H1 (cell line): ENCODE data around the gene SEPTIN1. TPM values are rescaled to one million over a fixed set of nuclear protein-coding genes. Genes with fewer than 3 reads are reported as not detected.
A peak's percentile ranks its signal among the peaks of the same experiment; 100 is the strongest.

ENCODE experiments used
- CTCF ChIA-PET: fragments of 300-600 bp; sonication (Branson Sonifier 250); formaldehyde crosslinking; loops from one replicate; lab custom pipeline; 2021; ENCODE audit not compliant: partially characterized antibody; lab: Charles Lee
- POLR2A ChIA-PET: fragments of 300-600 bp; sonication (Branson Sonifier 250); formaldehyde crosslinking; loops from one replicate; lab custom pipeline; 2021; ENCODE audit warnings: inconsistent platforms; ENCODE audit not compliant: partially characterized antibody; lab: Charles Lee
- DNase-seq, 2 experiments: peaks; one replicate each; pipeline versions ENCODE4 v3.0.0 to v3.0.0-alpha.2; 2010 to 2022; ENCODE audit warnings: low spot score in 2 of 2, low read depth in 1 of 2, mixed read lengths in 1 of 2
- FAIRE-seq: peaks from 2 replicates; lab custom pipeline; 2011; peaks lifted over from hg19 to GRCh38; lab: Jason Lieb, UNC
- H2AFZ ChIP-seq: 2 replicates; pipeline ENCODE4 v1.8.1; 2012; ENCODE audit warnings: low read length, inconsistent platforms
- H2AK5ac ChIP-seq: 2 replicates; pipeline ENCODE4 v1.6.1; 2013; ENCODE audit warnings: low read depth, low read length
- H2BK120ac ChIP-seq: replicated peaks from 2 replicates; pipeline ENCODE3; 2013; ENCODE audit warnings: low read depth, low read length, inconsistent platforms
- H2BK12ac ChIP-seq: 2 replicates; pipeline ENCODE4 v1.6.1; 2013; ENCODE audit warnings: low read depth, low read length
- H2BK15ac ChIP-seq: 2 replicates; pipeline ENCODE4 v1.6.1; 2013; ENCODE audit warnings: low read length
- H2BK20ac ChIP-seq: 2 replicates; pipeline ENCODE4 v1.6.1; 2013; ENCODE audit warnings: low read length
- H2BK5ac ChIP-seq: 2 replicates; pipeline ENCODE4 v1.6.1; 2013; ENCODE audit warnings: low read depth, low read length
- H3K14ac ChIP-seq: 2 replicates; pipeline ENCODE4 v1.6.1; 2013; ENCODE audit warnings: inconsistent platforms; ENCODE audit not compliant: insufficient read length
- H3K18ac ChIP-seq: 2 replicates; pipeline ENCODE4 v1.6.1; 2013; ENCODE audit warnings: low read length; ENCODE audit errors: extremely low read depth
- H3K23ac ChIP-seq: 2 replicates; pipeline ENCODE4 v1.6.1; 2013; ENCODE audit warnings: inconsistent platforms; ENCODE audit not compliant: insufficient read length
- H3K23me2 ChIP-seq: 2 replicates; pipeline ENCODE4 v1.6.1; 2013; ENCODE audit warnings: low read depth, low read length
- H3K27ac ChIP-seq: 2 replicates; pipeline ENCODE4 v1.6.1; 2011; ENCODE audit warnings: low read depth, low read length, inconsistent platforms
- H3K27me3 ChIP-seq, 4 experiments: replicated peaks in 1 of 4; 1 replicate in 1 of 4; 2 replicates in 3 of 4; pipeline versions ENCODE4 v1.6.1 to v1.8.1; 2011 to 2013; ENCODE audit warnings: low read length in 3 of 4, mild to moderate bottlenecking in 3 of 4, inconsistent platforms in 2 of 4, mixed read lengths in 2 of 4, moderate library complexity in 1 of 4; ENCODE audit not compliant: control insufficient read depth in 3 of 4, insufficient read depth in 3 of 4; ENCODE audit errors: extremely low read depth in 1 of 4
- H3K36me3 ChIP-seq, 4 experiments: 2 replicates each; pipeline versions ENCODE4 v1.6.1 to v1.8.1; 2011 to 2013; ENCODE audit warnings: mild to moderate bottlenecking in 4 of 4, low read length in 3 of 4, moderate library complexity in 2 of 4, control low read depth in 1 of 4, inconsistent platforms in 1 of 4; ENCODE audit not compliant: insufficient read depth in 4 of 4, control insufficient read depth in 2 of 4
- H3K4ac ChIP-seq: replicated peaks from 2 replicates; pipeline ENCODE3; 2013; ENCODE audit warnings: low read length, low read depth, mixed read lengths, inconsistent platforms; ENCODE audit not compliant: insufficient read length
- H3K4me1 ChIP-seq, 4 experiments: replicated peaks in 1 of 4; 1 replicate in 1 of 4; 2 replicates in 3 of 4; pipeline versions ENCODE4 v1.6.1 to v1.8.1; 2011 to 2013; ENCODE audit warnings: low read length in 3 of 4, inconsistent platforms in 2 of 4, mixed read lengths in 1 of 4; ENCODE audit not compliant: insufficient read depth in 4 of 4, control insufficient read depth in 3 of 4
- H3K4me2 ChIP-seq, 2 experiments: 2 replicates each; pipeline versions ENCODE4 v1.6.1 to v1.8.1; 2011 to 2013; ENCODE audit warnings: low read depth in 2 of 2, low read length in 2 of 2, control low read depth in 1 of 2, inconsistent platforms in 1 of 2, mild to moderate bottlenecking in 1 of 2; ENCODE audit not compliant: insufficient read depth in 1 of 2
- H3K4me3 ChIP-seq, 4 experiments: fragments of 200-600, 300-600 bp in 1 of 4; sonication (generic), shearing (Covaris generic), sonication (Bioruptor Twin) in 1 of 4; 2 replicates each; pipeline versions ENCODE4 v1.5.1 to v1.8.1; 2011 to 2016; ENCODE audit warnings: low read length in 4 of 4, low read depth in 3 of 4, control low read depth in 2 of 4, inconsistent platforms in 2 of 4, mild to moderate bottlenecking in 2 of 4, mixed read lengths in 1 of 4, moderate library complexity in 1 of 4; ENCODE audit not compliant: insufficient read depth in 2 of 4; ENCODE audit errors: extremely low read depth in 1 of 4
- H3K56ac ChIP-seq: replicated peaks from 2 replicates; pipeline ENCODE3; 2013; ENCODE audit warnings: low read depth, mild to moderate bottlenecking, mixed read lengths, low read length, inconsistent platforms; ENCODE audit not compliant: insufficient read length
- H3K79me1 ChIP-seq: 2 replicates; pipeline ENCODE4 v1.6.1; 2013; ENCODE audit warnings: low read depth, low read length, control low read depth
- H3K79me2 ChIP-seq, 2 experiments: 2 replicates each; pipeline versions ENCODE4 v1.6.1 to v1.8.1; 2012 to 2013; ENCODE audit warnings: low read length in 2 of 2, mild to moderate bottlenecking in 2 of 2, inconsistent platforms in 1 of 2; ENCODE audit not compliant: insufficient read depth in 2 of 2, control insufficient read depth in 1 of 2
- H3K9ac ChIP-seq, 4 experiments: replicated peaks in 1 of 4; 1 replicate in 1 of 4; 2 replicates in 3 of 4; pipeline versions ENCODE4 v1.6.1 to v1.8.1; 2011 to 2013; ENCODE audit warnings: low read depth in 3 of 4, low read length in 3 of 4, control low read depth in 2 of 4, mild to moderate bottlenecking in 2 of 4, moderate library complexity in 2 of 4, inconsistent platforms in 1 of 4; ENCODE audit errors: extremely low read depth in 1 of 4
- H3K9me3 ChIP-seq, 2 experiments: 2 replicates each; pipeline versions ENCODE4 v1.6.1 to v1.8.1; 2012 to 2013; ENCODE audit warnings: mild to moderate bottlenecking in 2 of 2, moderate library complexity in 2 of 2, control low read depth in 1 of 2, inconsistent platforms in 1 of 2, low read depth in 1 of 2, low read length in 1 of 2, mixed read lengths in 1 of 2; ENCODE audit not compliant: insufficient read depth in 2 of 2
- H4K20me1 ChIP-seq, 2 experiments: replicated peaks in 1 of 2; 2 replicates each; pipeline versions ENCODE3 to v1.8.1; 2011 to 2013; ENCODE audit warnings: inconsistent platforms in 2 of 2, low read length in 2 of 2, mild to moderate bottlenecking in 1 of 2; ENCODE audit not compliant: insufficient read depth in 2 of 2, control insufficient read depth in 1 of 2
- H4K5ac ChIP-seq: 2 replicates; pipeline ENCODE4 v1.6.1; 2013; ENCODE audit warnings: low read length, low read depth, mixed read lengths, inconsistent platforms; ENCODE audit not compliant: insufficient read length
- H4K8ac ChIP-seq: 2 replicates; pipeline ENCODE4 v1.8.0; 2013; ENCODE audit warnings: mild to moderate bottlenecking, moderate library complexity, low read length, inconsistent platforms; ENCODE audit not compliant: insufficient read depth; ENCODE audit errors: extremely low read depth
- H4K91ac ChIP-seq: replicated peaks from 2 replicates; pipeline ENCODE3; 2013; ENCODE audit warnings: low read length, mixed read lengths, inconsistent platforms; ENCODE audit not compliant: insufficient read length
- CHD1 ChIP-seq: IDR thresholded peaks from 2 replicates; pipeline ENCODE4 v1.6.1; 2012; ENCODE audit warnings: low read depth, low read length, improper control_type of control experiment
- GTF2F1 ChIP-seq: IDR thresholded peaks from 2 replicates; pipeline ENCODE4 v1.6.1; 2012; ENCODE audit warnings: low read depth, low read length, improper control_type of control experiment, borderline replicate concordance
- JUND ChIP-seq: IDR thresholded peaks from 2 replicates; pipeline ENCODE4 v1.6.1; 2011; ENCODE audit warnings: mild to moderate bottlenecking, improper control_type of control experiment, low read length
- KDM1A ChIP-seq: fragments of 200-600, 300-600 bp; sonication (generic); IDR thresholded peaks from 2 replicates; pipeline ENCODE4 v1.7.1; 2016; ENCODE audit warnings: mild to moderate bottlenecking, low read length, borderline replicate concordance
- MAFK ChIP-seq: IDR thresholded peaks from 2 replicates; pipeline ENCODE4 v1.6.1; 2012; ENCODE audit warnings: low read depth, mild to moderate bottlenecking, improper control_type of control experiment, low read length
- SIX5 ChIP-seq: IDR thresholded peaks from 2 replicates; pipeline ENCODE4 v1.6.1; 2011; ENCODE audit warnings: mild to moderate bottlenecking, low read depth, low read length
- TBP ChIP-seq: IDR thresholded peaks from 2 replicates; pipeline ENCODE4 v1.6.1; 2011; ENCODE audit warnings: low read depth, low read length, improper control_type of control experiment
- ZNF274 ChIP-seq: IDR thresholded peaks from 2 replicates; pipeline ENCODE4 v1.7.0; 2012; ENCODE audit warnings: low read length, borderline replicate concordance; ENCODE audit errors: extremely low read depth
- WGBS, 2 experiments: shearing (Covaris generic) in 1 of 2; methylation state at CpG; one replicate each; pipeline versions ENCODE4 v1.1.6 to v1.1.7; 2013 to 2015; ENCODE audit warnings: low lambda C conversion rate in 2 of 2, mixed read lengths in 2 of 2, inconsistent platforms in 1 of 2, low coverage in 1 of 2, missing lambda C conversion rate in 1 of 2; ENCODE audit not compliant: insufficient replicate concordance in 2 of 2, insufficient coverage in 1 of 2, insufficient read length in 1 of 2; ENCODE audit errors: extremely low coverage in 1 of 2, missing lambda C conversion rate in 1 of 2; 5-methylcytosine and 5-hydroxymethylcytosine counted together
- polyA plus RNA-seq, 7 experiments: library from polyadenylated mRNA; depleted of rRNA in 3 of 7; stranded (reverse) in 5 of 7; unstranded in 2 of 7; fragments of >200 nt in 5 of 7; fragments of 200-250 nt in 2 of 7; gene quantifications; 1 replicate in 5 of 7; 2 replicates in 1 of 7; 4 replicates in 1 of 7; pipeline versions ENCODE4 v1.2.1 to v1.2.3, GENCODE V29; 2011 to 2013; ENCODE audit warnings: missing spikeins in 2 of 7, mixed read lengths in 2 of 7
- total RNA-seq: library from RNA; stranded (reverse); fragmentation: NEBNext Ultra II Directional; extraction: Animal tissue kit (Norgen Biotek cat#: 25700); gene quantifications from 2 replicates; pipeline ENCODE4 v1.2.1, GENCODE V29; 2021
- TF ChIP-seq, protein P1 (sequence below): IDR thresholded peaks from 2 replicates; pipeline ENCODE4 v1.6.1; 2011; ENCODE audit warnings: low read length, improper control_type of control experiment
- TF ChIP-seq, protein P2 (sequence below): IDR thresholded peaks from 2 replicates; pipeline ENCODE4 v1.6.1; 2012; ENCODE audit warnings: inconsistent platforms

Gene SEPTIN1
- total and polyA plus RNA-seq, 2 of the 8 experiments (the other 6 are each of a cell fraction or from before 2014, with no cell fraction given), result 0.24 to 1.4 TPM

- ChIA-PET CTCF (interaction anchor here (0.9 to 2.9 kb wide), 5 partner anchors 11 to 328 kb away, joined by 3 to 12 read pairs (median 4); partner anchors contain the start of gene CD2BP2), POLR2A (interaction anchor here (1.2 to 2.3 kb wide), 3 partner anchors 10 to 29 kb away, joined by 3 to 16 read pairs (median 3); partner anchors contain the start of gene CD2BP2)
- Histone ChIP-seq H4K20me1 (peaks cover 4 to 22% of the 10 kb centered on the region in 2 experiments), H3K18ac (no peak overlapping the region), H4K91ac (no peak overlapping the region), H3K56ac (no peak overlapping the region), H3K4ac (no peak overlapping the region), H3K9me3 (no peaks in the 10 kb centered on the region), H4K8ac (no peak overlapping the region; the same call in 1 of the 2 replicates), H3K23ac (no peak overlapping the region), H3K79me1 (peaks cover 10% of the 10 kb centered on the region), H3K27ac (no peak overlapping the region), H2BK12ac (no peak overlapping the region), H3K4me3 (no peak overlapping the region), H3K79me2 (peaks cover 0 to 29% of the 10 kb centered on the region in 2 experiments; a peak in 2 of 4 replicates), H2BK20ac (no peak overlapping the region), H2BK15ac (no peak overlapping the region), H2BK120ac (no peak overlapping the region), H3K14ac (no peak overlapping the region), H3K4me2 (no peak overlapping the region), H3K4me1 (peaks cover 0 to 14% (median 9%) of the 10 kb centered on the region in 4 experiments; a peak in 6 of 7 replicates), H4K5ac (no peak overlapping the region), H2AK5ac (no peak overlapping the region), H2AFZ (no peak overlapping the region), H3K27me3 (no peaks in the 10 kb centered on the region), H3K36me3 (0 out of 8 replicates have a peak, but pooled peaks cover 0 to 4% (median 0%) of the 10 kb centered on the region in 4 experiments), H3K23me2 (peaks cover 10% of the 10 kb centered on the region; the same call in 1 of the 2 replicates), H2BK5ac (no peak overlapping the region), H3K9ac (peak overlapping the region in 1 of 4 experiments; percentile 37; a peak in 1 of 7 replicates)
- DNase-seq, result no peak
- 94% methylated on average over 10 of the region's 10 CpGs; no CpG with 5 or more reads in 1 of the 2 experiments for WGBS, 2 experiments
- no peak for FAIRE-seq
- TF ChIP-seq GTF2F1 (no peak), TBP (no peak), ZNF274 (no peak), MAFK (no peak), SIX5 (no peak), CHD1 (no peak), KDM1A (no peak), JUND (no peak)
- TF ChIP-seq, protein P1, sequence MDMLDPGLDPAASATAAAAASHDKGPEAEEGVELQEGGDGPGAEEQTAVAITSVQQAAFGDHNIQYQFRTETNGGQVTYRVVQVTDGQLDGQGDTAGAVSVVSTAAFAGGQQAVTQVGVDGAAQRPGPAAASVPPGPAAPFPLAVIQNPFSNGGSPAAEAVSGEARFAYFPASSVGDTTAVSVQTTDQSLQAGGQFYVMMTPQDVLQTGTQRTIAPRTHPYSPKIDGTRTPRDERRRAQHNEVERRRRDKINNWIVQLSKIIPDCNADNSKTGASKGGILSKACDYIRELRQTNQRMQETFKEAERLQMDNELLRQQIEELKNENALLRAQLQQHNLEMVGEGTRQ, result no peak
- TF ChIP-seq, protein P2, sequence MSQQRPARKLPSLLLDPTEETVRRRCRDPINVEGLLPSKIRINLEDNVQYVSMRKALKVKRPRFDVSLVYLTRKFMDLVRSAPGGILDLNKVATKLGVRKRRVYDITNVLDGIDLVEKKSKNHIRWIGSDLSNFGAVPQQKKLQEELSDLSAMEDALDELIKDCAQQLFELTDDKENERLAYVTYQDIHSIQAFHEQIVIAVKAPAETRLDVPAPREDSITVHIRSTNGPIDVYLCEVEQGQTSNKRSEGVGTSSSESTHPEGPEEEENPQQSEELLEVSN, result no peak
These were observed 17.2 kb downstream of the SEPTIN1 start for GRCh38 chr16:30365200-30365599.
